Endodermal cell (in vitro differentiated cells): ENCODE measurements around the gene CD69. TPM values are rescaled to one million over a fixed set of nuclear protein-coding genes. Genes with fewer than 3 reads are reported as not detected.
A peak's percentile ranks its signal among the peaks of the same experiment; 100 is the strongest.
"Not testable (repeated sequence)": the region's sequence is repeated elsewhere in the genome, so short reads cannot be mapped to it uniquely, and the experiment has no call there.

Experiments
- DNase-seq: peaks from one replicate; pipeline ENCODE4 v3.0.0-alpha.2; 2017
- H3K27ac ChIP-seq: 2 replicates; pipeline ENCODE4 v1.5.1; 2013; ENCODE audit warnings: mild to moderate bottlenecking, low read depth, low read length, moderate library complexity
- H3K27me3 ChIP-seq: 2 replicates; pipeline ENCODE4 v1.6.1; 2013; ENCODE audit warnings: mild to moderate bottlenecking, low read length, moderate library complexity; ENCODE audit not compliant: insufficient read depth, control insufficient read depth, poor library complexity, severe bottlenecking
- H3K36me3 ChIP-seq: 2 replicates; pipeline ENCODE4 v1.7.0; 2013; ENCODE audit warnings: mild to moderate bottlenecking, low read length, moderate library complexity; ENCODE audit not compliant: control insufficient read depth, insufficient read depth
- H3K4me1 ChIP-seq: one replicate; pipeline ENCODE4 v1.7.0; 2013; ENCODE audit warnings: low read length; ENCODE audit not compliant: control insufficient read depth, insufficient read depth
- H3K4me3 ChIP-seq: 2 replicates; pipeline ENCODE4 v1.5.1; 2013; ENCODE audit warnings: mild to moderate bottlenecking, low read length, moderate library complexity
- H3K9ac ChIP-seq: 2 replicates; pipeline ENCODE4 v1.6.1; 2013; ENCODE audit warnings: mild to moderate bottlenecking, low read length, moderate library complexity; ENCODE audit not compliant: poor library complexity, severe bottlenecking; ENCODE audit errors: extremely low read depth
- H3K9me3 ChIP-seq: 2 replicates; pipeline ENCODE4 v1.6.1; 2013; ENCODE audit warnings: mild to moderate bottlenecking, low read length, moderate library complexity; ENCODE audit not compliant: control insufficient read depth
- H3K27ac Mint-ChIP-seq: 2 replicates; pipeline ENCODE4 v1.8.0; 2020; ENCODE audit warnings: mixed read lengths
- H3K27me3 Mint-ChIP-seq: 2 replicates; pipeline ENCODE4 v1.8.0; 2021; ENCODE audit warnings: mild to moderate bottlenecking, mixed read lengths; ENCODE audit not compliant: insufficient read depth
- H3K36me3 Mint-ChIP-seq: 2 replicates; pipeline ENCODE4 v1.8.0; 2020; ENCODE audit warnings: low read depth, mixed read lengths
- H3K4me1 Mint-ChIP-seq: 2 replicates; pipeline ENCODE4 v1.8.0; 2020; ENCODE audit warnings: mixed read lengths
- H3K4me3 Mint-ChIP-seq: 2 replicates; pipeline ENCODE4 v1.8.0; 2020; ENCODE audit warnings: mild to moderate bottlenecking, moderate library complexity, mixed read lengths
- H3K9me3 Mint-ChIP-seq: 2 replicates; pipeline ENCODE4 v1.8.0; 2020; ENCODE audit warnings: mild to moderate bottlenecking, mixed read lengths
- WGBS, 2 experiments: methylation state at CpG; one replicate each; pipeline versions ENCODE4 v1.1.5 to v1.1.7; 2013; ENCODE audit warnings: missing lambda C conversion rate in 2 of 2, mixed read lengths in 1 of 2; ENCODE audit not compliant: insufficient coverage in 1 of 2, insufficient read length in 1 of 2; 5-methylcytosine and 5-hydroxymethylcytosine counted together
- total RNA-seq, 2 donors: library from RNA; stranded (reverse); fragmentation: NEBNext Ultra II Directional in 1 of 2; extraction: Animal tissue kit (Norgen Biotek cat#: 25700) in 1 of 2; gene quantifications; 2 replicates in 1 of 2; 3 replicates in 1 of 2; pipeline ENCODE4 v1.2.1, GENCODE V29; 2021
- TF ChIP-seq, protein P1 (sequence below): fragments of 200-600 bp; sonication (generic); conservative IDR thresholded peaks from 2 replicates; pipeline ENCODE4 v1.5.0; 2021; ENCODE audit warnings: antibody characterized with exemption, mild to moderate bottlenecking

CD69 gene
- total RNA-seq, 2 donors from 2014 or later: not detected

DNA sequence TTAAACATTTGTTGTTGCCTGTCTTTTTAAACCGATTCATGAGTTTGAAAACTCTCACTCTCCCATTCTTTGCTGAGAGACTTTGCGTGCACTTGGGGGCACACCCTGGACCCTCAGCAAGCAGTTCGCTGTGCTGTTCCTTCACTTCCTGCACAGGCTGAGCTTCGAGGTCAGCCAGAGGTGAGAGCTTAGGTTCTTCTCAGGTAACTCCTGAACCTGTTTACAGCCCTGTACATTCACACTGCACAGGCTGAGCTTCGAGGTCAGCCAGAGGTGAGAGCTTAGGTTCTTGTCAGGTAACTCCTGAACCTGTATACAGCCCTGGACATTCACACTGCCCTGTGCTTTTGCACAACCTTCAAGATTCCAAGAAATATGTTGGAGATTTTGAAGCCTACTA is 18.0 kb downstream of the CD69 start:
- Mint-ChIP-seq H3K4me1 (no peaks in the 10 kb centered on the region), H3K4me3 (no peak overlapping the region), H3K27me3 (no peaks in the 10 kb centered on the region), H3K27ac (no peak overlapping the region), H3K9me3 (peaks cover 8% of the 10 kb centered on the region), H3K36me3 (no peaks in the 10 kb centered on the region)
- TF ChIP-seq, protein P1, sequence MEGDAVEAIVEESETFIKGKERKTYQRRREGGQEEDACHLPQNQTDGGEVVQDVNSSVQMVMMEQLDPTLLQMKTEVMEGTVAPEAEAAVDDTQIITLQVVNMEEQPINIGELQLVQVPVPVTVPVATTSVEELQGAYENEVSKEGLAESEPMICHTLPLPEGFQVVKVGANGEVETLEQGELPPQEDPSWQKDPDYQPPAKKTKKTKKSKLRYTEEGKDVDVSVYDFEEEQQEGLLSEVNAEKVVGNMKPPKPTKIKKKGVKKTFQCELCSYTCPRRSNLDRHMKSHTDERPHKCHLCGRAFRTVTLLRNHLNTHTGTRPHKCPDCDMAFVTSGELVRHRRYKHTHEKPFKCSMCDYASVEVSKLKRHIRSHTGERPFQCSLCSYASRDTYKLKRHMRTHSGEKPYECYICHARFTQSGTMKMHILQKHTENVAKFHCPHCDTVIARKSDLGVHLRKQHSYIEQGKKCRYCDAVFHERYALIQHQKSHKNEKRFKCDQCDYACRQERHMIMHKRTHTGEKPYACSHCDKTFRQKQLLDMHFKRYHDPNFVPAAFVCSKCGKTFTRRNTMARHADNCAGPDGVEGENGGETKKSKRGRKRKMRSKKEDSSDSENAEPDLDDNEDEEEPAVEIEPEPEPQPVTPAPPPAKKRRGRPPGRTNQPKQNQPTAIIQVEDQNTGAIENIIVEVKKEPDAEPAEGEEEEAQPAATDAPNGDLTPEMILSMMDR: no peak
- Histone ChIP-seq H3K27me3 (no peaks in the 10 kb centered on the region), H3K27ac (no peak overlapping the region), H3K36me3 (no peaks in the 10 kb centered on the region), H3K9ac (no peak overlapping the region), H3K4me3 (no peak overlapping the region), H3K9me3 (no peaks in the 10 kb centered on the region), H3K4me1 (no peaks in the 10 kb centered on the region)
- no peak for DNase-seq
- WGBS, 2 experiments: 87 to 91% methylated on average over 5 of the region's 5 CpGs

DNA sequence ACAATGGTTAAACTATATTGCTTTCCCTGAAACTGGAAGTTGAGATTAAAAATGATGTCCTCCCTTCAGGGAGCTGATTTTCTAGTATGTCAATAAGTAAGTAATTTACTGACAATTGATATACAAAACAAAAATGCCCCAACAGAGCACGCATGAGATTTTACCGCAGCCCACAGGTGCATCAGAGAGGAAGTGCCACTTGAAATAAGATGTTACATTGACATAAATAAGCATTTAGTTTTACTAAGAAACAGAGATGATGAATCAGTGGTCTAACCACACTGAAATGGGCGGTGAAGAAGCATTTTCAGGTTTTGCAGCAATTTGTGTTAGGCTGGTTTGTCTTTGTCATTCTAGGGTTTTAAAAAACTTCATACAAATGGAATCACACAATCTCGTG is 19.0 kb downstream of the CD69 start:
- DNase-seq: no peak
- H3K27me3 Mint-ChIP-seq: no peaks in the 10 kb centered on the region
- H3K27ac ChIP-seq: no peak overlapping the region
- no peaks in the 10 kb centered on the region for H3K36me3 ChIP-seq
- H3K27me3 ChIP-seq: no peaks in the 10 kb centered on the region
- no peaks in the 10 kb centered on the region for H3K36me3 Mint-ChIP-seq
- H3K4me1 Mint-ChIP-seq: no peaks in the 10 kb centered on the region
- WGBS, 2 experiments: 94 to 100% methylated on average over 1 to 4 of the region's 4 CpGs
- no peak overlapping the region for H3K9ac ChIP-seq
- H3K4me3 ChIP-seq: no peak overlapping the region
- H3K9me3 ChIP-seq: no peaks in the 10 kb centered on the region
- TF ChIP-seq, protein P1: peak; percentile 5
- no peak overlapping the region for H3K27ac Mint-ChIP-seq
- no peak overlapping the region for H3K4me3 Mint-ChIP-seq
- H3K4me1 ChIP-seq: no peaks in the 10 kb centered on the region
- peaks cover 8% of the 10 kb centered on the region for H3K9me3 Mint-ChIP-seq

DNA sequence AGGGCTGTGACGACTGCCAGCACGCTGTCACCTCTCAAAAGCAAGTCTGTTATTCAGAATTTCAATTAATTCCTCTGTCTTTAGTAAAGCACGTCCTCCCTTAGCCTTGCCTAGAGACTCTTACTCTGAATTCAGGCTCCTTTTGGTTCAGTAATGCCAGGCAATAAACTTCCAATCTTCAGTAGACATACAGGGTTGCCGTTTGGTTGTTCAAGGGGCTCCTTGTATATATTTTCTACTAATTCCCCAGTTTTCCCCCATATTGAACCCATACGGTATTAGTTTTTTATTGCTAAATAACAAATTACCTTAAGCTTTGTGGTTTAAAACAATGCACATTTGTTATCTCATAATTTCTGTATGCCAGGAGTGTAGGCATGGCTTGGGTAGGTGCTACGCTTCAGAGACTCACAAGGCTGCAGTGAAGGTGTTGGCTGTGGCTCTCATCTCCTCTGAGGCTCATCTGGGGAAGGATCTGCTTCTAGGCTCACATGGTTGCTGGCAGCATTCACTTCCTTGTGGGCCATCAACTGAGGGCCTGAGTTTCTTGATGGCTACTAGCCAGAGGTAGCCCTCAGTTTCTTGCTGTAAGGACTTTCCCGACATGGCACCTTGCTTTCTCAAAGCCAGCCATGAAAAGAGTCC is 20.5 kb downstream of the CD69 start:
- TF ChIP-seq, protein P1: no peak
- H3K9me3 Mint-ChIP-seq: peaks cover 8% of the 10 kb centered on the region
- peak overlapping the region; percentile 41 for H3K4me3 Mint-ChIP-seq
- Histone ChIP-seq H3K36me3 (no peaks in the 10 kb centered on the region), H3K4me3 (no peak overlapping the region), H3K27ac (no peak overlapping the region), H3K9me3 (no peaks in the 10 kb centered on the region), H3K27me3 (no peaks in the 10 kb centered on the region), H3K9ac (no peak overlapping the region), H3K4me1 (no peaks in the 10 kb centered on the region)
- 91 to 95% methylated on average over 4 to 7 of the region's 7 CpGs for WGBS, 2 experiments
- H3K27ac Mint-ChIP-seq: no peak overlapping the region
- no peaks in the 10 kb centered on the region for H3K4me1 Mint-ChIP-seq
- H3K36me3 Mint-ChIP-seq: no peaks in the 10 kb centered on the region
- no peaks in the 10 kb centered on the region for H3K27me3 Mint-ChIP-seq
- no peak for DNase-seq

GRCh38 chr12:9739404-9740105 is 21.1 kb downstream of the CD69 start:
- not testable (repeated sequence) for H3K27ac Mint-ChIP-seq, H3K9ac ChIP-seq, H3K4me1 ChIP-seq, H3K36me3 ChIP-seq, H3K9me3 Mint-ChIP-seq, DNase-seq, H3K27me3 Mint-ChIP-seq, H3K36me3 Mint-ChIP-seq, H3K27me3 ChIP-seq, H3K27ac ChIP-seq, H3K4me3 ChIP-seq, H3K9me3 ChIP-seq, H3K4me1 Mint-ChIP-seq
- H3K4me3 Mint-ChIP-seq: peak overlapping the region; percentile 41
- 91 to 96% methylated on average over 5 to 50 of the region's 54 CpGs for whole genome bisulfite sequencing, 2 experiments

- not testable (repeated sequence) for H3K4me3 ChIP-seq, H3K27ac Mint-ChIP-seq, H3K9me3 Mint-ChIP-seq, H3K4me1 ChIP-seq, H3K27ac ChIP-seq, DNase-seq, H3K27me3 ChIP-seq, H3K27me3 Mint-ChIP-seq, H3K9ac ChIP-seq, H3K4me1 Mint-ChIP-seq, H3K9me3 ChIP-seq, H3K36me3 Mint-ChIP-seq, H3K36me3 ChIP-seq
- H3K4me3 Mint-ChIP-seq: peak overlapping the region; percentile 41
- WGBS, 2 experiments: 83 to 87% methylated on average over 7 to 13 of the region's 14 CpGs
Measured at GRCh38 chr12:9738905-9739304, 21.8 kb downstream of the CD69 start.
